GM12878 (cell line): ENCODE measurements around the gene CCDC63. TPM values are rescaled to one million over a fixed set of nuclear protein-coding genes. Genes with fewer than 3 reads are reported as not detected.

ENCODE experiments used
- ATAC-seq: fragments of 200-7000 bp; cut with Tn5 transposase; 3 replicates; pipeline ENCODE4 v1.9.1; 2020; ENCODE audit warnings: mild to moderate bottlenecking, moderate library complexity
- BruUV-seq: library from RNA; stranded (reverse); fragments of 400-500 nt; replicated peaks from 2 replicates; lab custom pipeline; 2021; lab: Mats Ljungman, UMichigan
- CTCF ChIA-PET: fragments of 300-600 bp; sonication (Branson Sonifier 250); formaldehyde crosslinking; extraction: SDS; loops from one replicate; lab custom pipeline; 2021; ENCODE audit warnings: inconsistent platforms; lab: Yijun Ruan, JAX
- POLR2A ChIA-PET: fragments of 350-600 bp; formaldehyde crosslinking; extraction: SDS; loops from one replicate; lab custom pipeline; 2021; ENCODE audit warnings: inconsistent platforms; lab: Charles Lee
- RAD21 ChIA-PET: fragments of 300-600 bp; sonication (Branson Sonifier 250); formaldehyde crosslinking; loops from one replicate; lab custom pipeline; 2023; ENCODE audit warnings: antibody characterized with exemption; ENCODE audit not compliant: unreplicated experiment; lab: Charles Lee
- SMC1A ChIA-PET: fragments of 300-600 bp; sonication (Branson Sonifier 250); formaldehyde crosslinking; loops from one replicate; lab custom pipeline; 2023; ENCODE audit not compliant: unreplicated experiment, uncharacterized antibody; lab: Charles Lee
- DNase-seq: peaks from one replicate; pipeline ENCODE4 v3.0.0-alpha.2; 2011; ENCODE audit warnings: low read depth, low spot score
- FAIRE-seq: peaks from 3 replicates; lab custom pipeline; 2011; peaks lifted over from hg19 to GRCh38; lab: Jason Lieb, UNC
- H2AFZ ChIP-seq: 2 replicates; pipeline ENCODE4 v1.6.0; 2011; ENCODE audit warnings: low read depth, low read length, control low read depth; ENCODE audit not compliant: control insufficient read depth
- H3K27ac ChIP-seq: 2 replicates; pipeline ENCODE4 v1.5.1; 2011; ENCODE audit warnings: control low read depth; ENCODE audit not compliant: control insufficient read depth, insufficient read depth
- H3K27me3 ChIP-seq, 2 experiments: replicated peaks in 1 of 2; 2 replicates each; pipeline versions ENCODE4 v1.6.0 to v1.6.1; 2011; ENCODE audit warnings: low read length in 1 of 2; ENCODE audit not compliant: control insufficient read depth in 2 of 2, insufficient read depth in 2 of 2
- H3K36me3 ChIP-seq, 2 experiments: 2 replicates each; pipeline ENCODE4 v1.5.1; 2011; ENCODE audit warnings: low read length in 1 of 2; ENCODE audit not compliant: control insufficient read depth in 2 of 2, insufficient read depth in 2 of 2
- H3K4me1 ChIP-seq: 2 replicates; pipeline ENCODE4 v1.6.1; 2011; ENCODE audit warnings: mild to moderate bottlenecking, low read length, moderate library complexity, mixed read lengths; ENCODE audit not compliant: control insufficient read depth, insufficient read depth
- H3K4me2 ChIP-seq: 2 replicates; pipeline ENCODE4 v1.6.0; 2011; ENCODE audit warnings: control low read depth; ENCODE audit not compliant: control insufficient read depth, insufficient read depth
- H3K4me3 ChIP-seq: fragments of 200-600 bp; sonication (generic); 2 replicates; pipeline ENCODE4 v1.5.1; 2016
- H3K79me2 ChIP-seq: 2 replicates; pipeline ENCODE4 v1.6.0; 2011; ENCODE audit warnings: low read length; ENCODE audit not compliant: control insufficient read depth, insufficient read depth
- H3K9ac ChIP-seq: 2 replicates; pipeline ENCODE4 v1.8.0; 2011; ENCODE audit warnings: low read length, control low read depth, mixed read lengths; ENCODE audit not compliant: control insufficient read depth, insufficient read depth
- H3K9me3 ChIP-seq: replicated peaks from 3 replicates; pipeline ENCODE4 v1.5.1; 2011; ENCODE audit warnings: mild to moderate bottlenecking, low read length; ENCODE audit not compliant: control insufficient read depth, insufficient read depth
- H4K20me1 ChIP-seq: 2 replicates; pipeline ENCODE4 v1.6.0; 2011; ENCODE audit not compliant: control insufficient read depth, insufficient read depth
- CEBPB ChIP-seq, 2 experiments: fragments of 150-350 bp in 1 of 2; IDR thresholded peaks; 2 replicates each; pipeline ENCODE4 v1.6.1; 2012 to 2014; ENCODE audit warnings: low read depth in 2 of 2, low read length in 2 of 2, borderline replicate concordance in 1 of 2, inconsistent platforms in 1 of 2
- HDAC6 ChIP-seq: fragments of 200-600 bp; sonication (generic); IDR thresholded peaks from one replicate; pipeline ENCODE4 v1.8.0; 2017; ENCODE audit warnings: antibody characterized with exemption; ENCODE audit not compliant: unreplicated experiment
- KDM1A ChIP-seq: fragments of 200-600 bp; sonication (generic); IDR thresholded peaks from 2 replicates; pipeline ENCODE4 v1.6.1; 2016; ENCODE audit warnings: borderline replicate concordance
- SMAD5 ChIP-seq: IDR thresholded peaks from 2 replicates; pipeline ENCODE4 v1.6.1; 2016; ENCODE audit warnings: antibody characterized with exemption, low read depth
- WGBS: methylation state at CpG from one replicate; pipeline ENCODE4 v1.1.6; 2016; ENCODE audit warnings: low lambda C conversion rate; ENCODE audit not compliant: insufficient replicate concordance, insufficient coverage; ENCODE audit errors: missing lambda C conversion rate; 5-methylcytosine and 5-hydroxymethylcytosine counted together
- in situ Hi-C: fragments of 300-500 bp; cut with MboI; formaldehyde crosslinking; loops from 9 replicates; pipeline ENCODE4 v1.14.3; 2018; ENCODE audit warnings: mixed read lengths
- intact Hi-C: fragments of 100-400 bp; cut with micrococcal nuclease; formaldehyde crosslinking; loops from one replicate; pipeline ENCODE4 v1.14.2; 2022; ENCODE audit not compliant: unreplicated experiment
- polyA plus RNA-seq, 11 experiments: library from polyadenylated mRNA; depleted of rRNA in 4 of 11; unstranded in 6 of 11; stranded (reverse) in 5 of 11; fragments of >200 nt; fragmentation: Nextera tagmentation in 4 of 11; fragmentation: Illumina TruSeq in 1 of 11; extraction: Ambion mirVana in 4 of 11; extraction: Trizol in 1 of 11; gene quantifications; 1 replicate in 1 of 11; 2 replicates in 10 of 11; pipeline versions ENCODE4 v1.2.1 to v1.2.3, GENCODE V29; 2011 to 2016; ENCODE audit warnings: inconsistent platforms in 2 of 11, missing spikeins in 2 of 11, low read depth in 1 of 11
- total RNA-seq, 4 experiments: library from RNA; depleted of rRNA in 3 of 4; stranded (reverse); fragments of >200 nt in 3 of 4; fragmentation: Illumina TruSeq in 1 of 4; extraction: Trizol in 1 of 4; gene quantifications; 2 replicates each; pipeline versions ENCODE4 v1.2.1 to v1.2.3, GENCODE V29; 2013 to 2021
- TF ChIP-seq, protein P1 (sequence below): fragments of 450-650 bp; formaldehyde crosslinking; IDR thresholded peaks from 2 replicates; pipeline ENCODE4 v1.4.0; 2022; ENCODE audit warnings: mild to moderate bottlenecking, moderate library complexity
- TF ChIP-seq, protein P2 (sequence below): fragments of 450-650 bp; IDR thresholded peaks from 2 replicates; pipeline ENCODE4 v1.6.1; 2017; ENCODE audit warnings: mild to moderate bottlenecking, moderate library complexity
- TF ChIP-seq, protein P3 (sequence below): fragments of 150-350 bp; IDR thresholded peaks from 2 replicates; pipeline ENCODE4 v1.6.1; 2014; ENCODE audit warnings: mild to moderate bottlenecking, low read depth, low read length
- TF ChIP-seq, protein P4 (sequence below): fragments of 450-650 bp; formaldehyde crosslinking; IDR thresholded peaks from 2 replicates; pipeline ENCODE4 v1.4.0; 2020; ENCODE audit warnings: mild to moderate bottlenecking, moderate library complexity
- TF ChIP-seq, protein P5 (sequence below): IDR thresholded peaks from 2 replicates; pipeline ENCODE4 v1.6.1; 2012; ENCODE audit warnings: low read depth, low read length, improper control_type of control experiment

Gene CCDC63
- total and polyA plus RNA-seq, 10 of the 15 experiments (the other 5 are each of a cell fraction or from before 2014, with no cell fraction given) = not detected

DNA sequence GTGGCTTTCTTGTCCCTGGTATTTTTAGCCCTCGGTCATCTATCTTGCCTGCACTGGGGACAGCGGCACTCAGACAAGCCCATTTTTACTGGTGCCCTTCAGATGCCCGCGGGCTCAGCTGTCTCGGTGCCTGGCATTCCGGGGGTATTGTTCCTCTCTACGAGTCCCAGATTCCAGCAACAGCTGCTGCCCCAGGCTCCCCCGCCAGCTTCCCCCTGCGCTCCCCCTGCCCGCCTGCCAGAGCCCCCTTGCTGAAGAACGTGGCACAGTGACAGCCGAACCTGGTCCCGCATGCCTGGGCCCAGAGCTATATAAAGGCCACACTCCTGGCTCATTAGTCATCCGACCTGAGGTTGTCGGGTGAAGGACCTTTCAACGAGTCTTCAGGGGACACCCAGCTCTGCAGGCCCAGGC is 84.5 kb downstream of the CCDC63 start:
- POLR2A ChIA-PET = no interaction called here
- FAIRE-seq = no peak
- no peak overlapping the region for H2AFZ ChIP-seq
- H3K9me3 ChIP-seq = no peaks in the 10 kb centered on the region
- 77% methylated on average over 15 of the region's 16 CpGs for WGBS
- H3K9ac ChIP-seq = no peak overlapping the region
- H3K4me2 ChIP-seq = no peak overlapping the region
- no peaks in the 10 kb centered on the region for H3K79me2 ChIP-seq
- no TSS peak for BruUV-seq
- H3K36me3 ChIP-seq = no peaks in the 10 kb centered on the region
- H4K20me1 ChIP-seq = no peaks in the 10 kb centered on the region
- RAD21 ChIA-PET = no interaction called here
- intact Hi-C loops (no loop called here), in situ Hi-C loops (loop anchor here (5.0 kb wide), 1 partner anchor 381 kb away; no protein-coding TSS in a partner anchor)
- SMC1A ChIA-PET = interaction anchor here (1.2 kb wide), 1 partner anchor 35 kb away, joined by 6 read pairs; no protein-coding TSS in a partner anchor
- H3K27ac ChIP-seq = no peak overlapping the region
- DNase-seq = no peak
- no peak overlapping the region for H3K4me3 ChIP-seq
- no peaks in the 10 kb centered on the region for H3K4me1 ChIP-seq
- ATAC-seq = no peak
- CTCF ChIA-PET = interaction anchor here (0.6 to 10.1 kb wide), 4 partner anchors 9 to 368 kb away, joined by 3 to 80 read pairs (median 8); no protein-coding TSS in a partner anchor
- no peaks in the 10 kb centered on the region for H3K27me3 ChIP-seq
- TF ChIP-seq HDAC6 = no peak
- TF ChIP-seq SMAD5 = no peak
- TF ChIP-seq, protein P1, sequence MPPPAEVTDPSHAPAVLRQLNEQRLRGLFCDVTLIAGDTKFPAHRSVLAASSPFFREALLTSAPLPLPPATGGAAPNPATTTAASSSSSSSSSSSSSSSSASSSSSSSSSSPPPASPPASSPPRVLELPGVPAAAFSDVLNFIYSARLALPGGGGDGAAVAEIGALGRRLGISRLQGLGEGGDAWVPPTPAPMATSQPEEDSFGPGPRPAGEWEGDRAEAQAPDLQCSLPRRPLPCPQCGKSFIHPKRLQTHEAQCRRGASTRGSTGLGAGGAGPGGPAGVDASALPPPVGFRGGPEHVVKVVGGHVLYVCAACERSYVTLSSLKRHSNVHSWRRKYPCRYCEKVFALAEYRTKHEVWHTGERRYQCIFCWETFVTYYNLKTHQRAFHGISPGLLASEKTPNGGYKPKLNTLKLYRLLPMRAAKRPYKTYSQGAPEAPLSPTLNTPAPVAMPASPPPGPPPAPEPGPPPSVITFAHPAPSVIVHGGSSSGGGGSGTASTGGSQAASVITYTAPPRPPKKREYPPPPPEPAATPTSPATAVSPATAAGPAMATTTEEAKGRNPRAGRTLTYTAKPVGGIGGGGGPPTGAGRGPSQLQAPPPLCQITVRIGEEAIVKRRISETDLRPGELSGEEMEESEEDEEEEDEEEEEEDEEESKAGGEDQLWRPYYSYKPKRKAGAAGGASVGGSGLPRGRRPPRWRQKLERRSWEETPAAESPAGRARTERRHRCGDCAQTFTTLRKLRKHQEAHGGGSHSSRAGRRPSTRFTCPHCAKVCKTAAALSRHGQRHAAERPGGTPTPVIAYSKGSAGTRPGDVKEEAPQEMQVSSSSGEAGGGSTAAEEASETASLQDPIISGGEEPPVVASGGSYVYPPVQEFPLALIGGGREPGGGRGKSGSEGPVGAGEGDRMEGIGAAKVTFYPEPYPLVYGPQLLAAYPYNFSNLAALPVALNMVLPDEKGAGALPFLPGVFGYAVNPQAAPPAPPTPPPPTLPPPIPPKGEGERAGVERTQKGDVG (CRISPR knock-in tag) = no peak
- TF ChIP-seq, protein P2, sequence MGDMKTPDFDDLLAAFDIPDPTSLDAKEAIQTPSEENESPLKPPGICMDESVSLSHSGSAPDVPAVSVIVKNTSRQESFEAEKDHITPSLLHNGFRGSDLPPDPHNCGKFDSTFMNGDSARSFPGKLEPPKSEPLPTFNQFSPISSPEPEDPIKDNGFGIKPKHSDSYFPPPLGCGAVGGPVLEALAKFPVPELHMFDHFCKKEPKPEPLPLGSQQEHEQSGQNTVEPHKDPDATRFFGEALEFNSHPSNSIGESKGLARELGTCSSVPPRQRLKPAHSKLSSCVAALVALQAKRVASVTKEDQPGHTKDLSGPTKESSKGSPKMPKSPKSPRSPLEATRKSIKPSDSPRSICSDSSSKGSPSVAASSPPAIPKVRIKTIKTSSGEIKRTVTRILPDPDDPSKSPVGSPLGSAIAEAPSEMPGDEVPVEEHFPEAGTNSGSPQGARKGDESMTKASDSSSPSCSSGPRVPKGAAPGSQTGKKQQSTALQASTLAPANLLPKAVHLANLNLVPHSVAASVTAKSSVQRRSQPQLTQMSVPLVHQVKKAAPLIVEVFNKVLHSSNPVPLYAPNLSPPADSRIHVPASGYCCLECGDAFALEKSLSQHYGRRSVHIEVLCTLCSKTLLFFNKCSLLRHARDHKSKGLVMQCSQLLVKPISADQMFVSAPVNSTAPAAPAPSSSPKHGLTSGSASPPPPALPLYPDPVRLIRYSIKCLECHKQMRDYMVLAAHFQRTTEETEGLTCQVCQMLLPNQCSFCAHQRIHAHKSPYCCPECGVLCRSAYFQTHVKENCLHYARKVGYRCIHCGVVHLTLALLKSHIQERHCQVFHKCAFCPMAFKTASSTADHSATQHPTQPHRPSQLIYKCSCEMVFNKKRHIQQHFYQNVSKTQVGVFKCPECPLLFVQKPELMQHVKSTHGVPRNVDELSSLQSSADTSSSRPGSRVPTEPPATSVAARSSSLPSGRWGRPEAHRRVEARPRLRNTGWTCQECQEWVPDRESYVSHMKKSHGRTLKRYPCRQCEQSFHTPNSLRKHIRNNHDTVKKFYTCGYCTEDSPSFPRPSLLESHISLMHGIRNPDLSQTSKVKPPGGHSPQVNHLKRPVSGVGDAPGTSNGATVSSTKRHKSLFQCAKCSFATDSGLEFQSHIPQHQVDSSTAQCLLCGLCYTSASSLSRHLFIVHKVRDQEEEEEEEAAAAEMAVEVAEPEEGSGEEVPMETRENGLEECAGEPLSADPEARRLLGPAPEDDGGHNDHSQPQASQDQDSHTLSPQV = no peak
- TF ChIP-seq KDM1A = no peak
- TF ChIP-seq, protein P3, sequence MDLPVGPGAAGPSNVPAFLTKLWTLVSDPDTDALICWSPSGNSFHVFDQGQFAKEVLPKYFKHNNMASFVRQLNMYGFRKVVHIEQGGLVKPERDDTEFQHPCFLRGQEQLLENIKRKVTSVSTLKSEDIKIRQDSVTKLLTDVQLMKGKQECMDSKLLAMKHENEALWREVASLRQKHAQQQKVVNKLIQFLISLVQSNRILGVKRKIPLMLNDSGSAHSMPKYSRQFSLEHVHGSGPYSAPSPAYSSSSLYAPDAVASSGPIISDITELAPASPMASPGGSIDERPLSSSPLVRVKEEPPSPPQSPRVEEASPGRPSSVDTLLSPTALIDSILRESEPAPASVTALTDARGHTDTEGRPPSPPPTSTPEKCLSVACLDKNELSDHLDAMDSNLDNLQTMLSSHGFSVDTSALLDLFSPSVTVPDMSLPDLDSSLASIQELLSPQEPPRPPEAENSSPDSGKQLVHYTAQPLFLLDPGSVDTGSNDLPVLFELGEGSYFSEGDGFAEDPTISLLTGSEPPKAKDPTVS = no peak
- TF ChIP-seq, protein P4, sequence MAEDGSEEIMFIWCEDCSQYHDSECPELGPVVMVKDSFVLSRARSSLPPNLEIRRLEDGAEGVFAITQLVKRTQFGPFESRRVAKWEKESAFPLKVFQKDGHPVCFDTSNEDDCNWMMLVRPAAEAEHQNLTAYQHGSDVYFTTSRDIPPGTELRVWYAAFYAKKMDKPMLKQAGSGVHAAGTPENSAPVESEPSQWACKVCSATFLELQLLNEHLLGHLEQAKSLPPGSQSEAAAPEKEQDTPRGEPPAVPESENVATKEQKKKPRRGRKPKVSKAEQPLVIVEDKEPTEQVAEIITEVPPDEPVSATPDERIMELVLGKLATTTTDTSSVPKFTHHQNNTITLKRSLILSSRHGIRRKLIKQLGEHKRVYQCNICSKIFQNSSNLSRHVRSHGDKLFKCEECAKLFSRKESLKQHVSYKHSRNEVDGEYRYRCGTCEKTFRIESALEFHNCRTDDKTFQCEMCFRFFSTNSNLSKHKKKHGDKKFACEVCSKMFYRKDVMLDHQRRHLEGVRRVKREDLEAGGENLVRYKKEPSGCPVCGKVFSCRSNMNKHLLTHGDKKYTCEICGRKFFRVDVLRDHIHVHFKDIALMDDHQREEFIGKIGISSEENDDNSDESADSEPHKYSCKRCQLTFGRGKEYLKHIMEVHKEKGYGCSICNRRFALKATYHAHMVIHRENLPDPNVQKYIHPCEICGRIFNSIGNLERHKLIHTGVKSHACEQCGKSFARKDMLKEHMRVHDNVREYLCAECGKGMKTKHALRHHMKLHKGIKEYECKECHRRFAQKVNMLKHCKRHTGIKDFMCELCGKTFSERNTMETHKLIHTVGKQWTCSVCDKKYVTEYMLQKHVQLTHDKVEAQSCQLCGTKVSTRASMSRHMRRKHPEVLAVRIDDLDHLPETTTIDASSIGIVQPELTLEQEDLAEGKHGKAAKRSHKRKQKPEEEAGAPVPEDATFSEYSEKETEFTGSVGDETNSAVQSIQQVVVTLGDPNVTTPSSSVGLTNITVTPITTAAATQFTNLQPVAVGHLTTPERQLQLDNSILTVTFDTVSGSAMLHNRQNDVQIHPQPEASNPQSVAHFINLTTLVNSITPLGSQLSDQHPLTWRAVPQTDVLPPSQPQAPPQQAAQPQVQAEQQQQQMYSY (CRISPR knock-in tag) = no peak
- TF ChIP-seq CEBPB (IDR thresholded peaks at IDR 0.05; ENCODE audit: borderline replicate concordance in 1 of 2, low read depth in 2 of 2, low read length in 2 of 2) = no peak
- TF ChIP-seq, protein P5, sequence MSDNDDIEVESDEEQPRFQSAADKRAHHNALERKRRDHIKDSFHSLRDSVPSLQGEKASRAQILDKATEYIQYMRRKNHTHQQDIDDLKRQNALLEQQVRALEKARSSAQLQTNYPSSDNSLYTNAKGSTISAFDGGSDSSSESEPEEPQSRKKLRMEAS = no peak
